Hair follicular keratinocyte (primary cell): ENCODE measurements around the gene TAF1C. TPM values are rescaled to one million over a fixed set of nuclear protein-coding genes. Genes with fewer than 3 reads are reported as not detected.

Source experiments
- total RNA-seq: library from RNA; depleted of rRNA; stranded (reverse); fragments of >200 nt; gene quantifications from 2 replicates; pipeline ENCODE4 v1.2.3, GENCODE V29; 2015

Gene TAF1C
- total RNA-seq = 9.8 and 18.3 TPM in 2 replicates

GRCh38 chr16:84186685-84187437, at the start of gene TAF1C:
Gene TAF1C (minus strand): TSS chr16:84187057. CDS start chr16:84184988, 2,069 bp downstream.

GRCh38 chr16:84190731-84191388, 4.0 kb upstream of the TAF1C start, which contains the start of gene ADAD2:
Gene ADAD2 (plus strand): TSS chr16:84191157. CDS start chr16:84191231, 74 bp downstream.

GRCh38 chr16:84144859-84145639, 41.8 kb downstream of the TAF1C start, which contains the start of the genes DNAAF1 and HSDL1:
Gene DNAAF1 (plus strand): TSS chr16:84145308. CDS start chr16:84145441, 133 bp downstream.
Gene HSDL1 (minus strand): TSS chr16:84145177. CDS start chr16:84131321, 13,856 bp downstream.

Other genes starting within 250 kb of the TAF1C start
- 1.2 and 2.1 TPM in 2 replicates for gene OSGIN1, start 233.8 kb downstream of the TAF1C start, total RNA-seq
- gene NECAB2, start 218.8 kb downstream of the TAF1C start, total RNA-seq = not detected in 2 replicates
- not detected in 2 replicates for gene SLC38A8, start 144.3 kb downstream of the TAF1C start, total RNA-seq
- 56.5 and 72.5 TPM in 2 replicates for gene MBTPS1, start 70.1 kb downstream of the TAF1C start, total RNA-seq
- gene HSDL1, start 41.9 kb downstream of the TAF1C start, total RNA-seq = 12.0 and 13.5 TPM in 2 replicates
- gene DNAAF1, start 41.7 kb downstream of the TAF1C start, total RNA-seq = not detected in 2 replicates
- gene ADAD2, start 4.1 kb upstream of the TAF1C start, total RNA-seq = not detected in 2 replicates
- not detected in 2 replicates for gene KCNG4, start 53.0 kb upstream of the TAF1C start, total RNA-seq
- not detected in 2 replicates for gene WFDC1, start 107.8 kb upstream of the TAF1C start, total RNA-seq
- 0.70 and 1.4 TPM in 2 replicates for gene ATP2C2, start 181.5 kb upstream of the TAF1C start, total RNA-seq